ENCODE results near the gene INHBE.

- TF ChIP-seq POLR2A (IDR thresholded peaks at IDR 0.05; ENCODE audit: low read depth, low read length) (no peak), POLR2AphosphoS5 (IDR thresholded peaks at IDR 0.05; ENCODE audit: low read depth, low read length) (no peak), TAF1 (IDR thresholded peaks at IDR 0.05; ENCODE audit: borderline replicate concordance, low read depth, low read length) (no peak)
Measured at GRCh38 chr12:57448669-57449068, 6.4 kb upstream of the INHBE start.
